Skin epidermis (tissue), 12 donors: ENCODE measurements around the gene GPR157.
"Not testable (repeated sequence)": the region's sequence is repeated elsewhere in the genome, so short reads cannot be mapped to it uniquely, and the experiment has no call there.

Source experiments
- H3K27ac ChIP-seq, 21 experiments: fragments of 200-600 bp; sonication (generic) in 11 of 21; one replicate each; pipeline ENCODE4 v1.5.0; 2020; ENCODE audit warnings: mild to moderate bottlenecking in 3 of 21, inconsistent platforms in 2 of 21, moderate library complexity in 2 of 21
- H3K4me3 ChIP-seq, 7 experiments: fragments of 200-600 bp; sonication (generic) in 2 of 7; one replicate each; pipeline ENCODE4 v1.5.0; 2020; ENCODE audit warnings: inconsistent platforms in 2 of 7, mild to moderate bottlenecking in 2 of 7, moderate library complexity in 1 of 7

GPR157 gene

GRCh38 chr1:9149837-9150581 lies 21.1 kb upstream of the GPR157 start:
- Histone ChIP-seq H3K27ac (peak overlapping the region in 2 of 21 experiments; percentile 4 to 20), H3K4me3 (no peak overlapping the region)

DNA sequence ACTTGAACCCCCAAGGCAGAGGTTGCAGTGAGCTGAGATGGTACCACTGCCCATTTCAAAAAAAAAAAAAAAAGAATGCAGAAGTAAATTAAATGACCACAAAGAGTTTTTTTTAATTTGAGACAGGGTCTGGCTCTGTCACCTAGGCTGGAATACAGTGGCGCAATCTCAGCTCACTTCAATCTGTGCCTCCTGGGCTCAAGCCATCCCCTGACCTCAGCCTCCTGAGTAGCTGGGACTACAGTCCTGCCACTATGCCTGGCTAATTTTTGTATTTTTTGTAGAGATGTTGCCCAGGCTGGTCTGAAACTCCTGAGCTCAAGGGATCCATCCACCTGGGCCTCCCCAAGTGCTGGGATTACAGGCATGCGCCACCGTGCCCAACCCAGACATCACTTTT lies 20.2 kb upstream of the GPR157 start:
- peak overlapping the region in 1 of 21 experiments; percentile 20 for H3K27ac ChIP-seq
- no peak overlapping the region for H3K4me3 ChIP-seq

GRCh38 chr1:9146156-9146555 lies 17.3 kb upstream of the GPR157 start:
- Histone ChIP-seq H3K4me3 (no peak overlapping the region), H3K27ac (no peak overlapping the region)

DNA sequence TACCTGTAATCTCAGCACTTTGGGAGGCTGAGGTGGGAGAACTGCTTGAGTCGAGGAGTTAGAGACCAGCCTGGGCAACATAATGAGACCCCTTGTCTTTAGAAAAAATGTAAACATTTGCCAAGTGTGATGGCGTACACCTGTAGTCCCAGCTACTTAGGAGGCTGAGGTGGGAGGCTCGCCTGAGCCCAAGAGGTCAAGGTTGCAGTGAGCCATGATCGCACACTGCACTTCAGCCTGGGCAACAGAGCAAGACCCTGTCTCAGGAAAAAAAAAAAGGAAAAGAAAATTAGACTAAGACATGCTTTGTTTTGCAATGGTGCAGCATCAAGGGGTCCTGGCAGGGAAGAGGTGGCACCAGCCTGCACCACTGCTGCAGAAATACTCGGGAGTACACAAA lies 16.8 kb upstream of the GPR157 start:
- H3K4me3 ChIP-seq, result no peak overlapping the region
- H3K27ac ChIP-seq, result no peak overlapping the region

DNA sequence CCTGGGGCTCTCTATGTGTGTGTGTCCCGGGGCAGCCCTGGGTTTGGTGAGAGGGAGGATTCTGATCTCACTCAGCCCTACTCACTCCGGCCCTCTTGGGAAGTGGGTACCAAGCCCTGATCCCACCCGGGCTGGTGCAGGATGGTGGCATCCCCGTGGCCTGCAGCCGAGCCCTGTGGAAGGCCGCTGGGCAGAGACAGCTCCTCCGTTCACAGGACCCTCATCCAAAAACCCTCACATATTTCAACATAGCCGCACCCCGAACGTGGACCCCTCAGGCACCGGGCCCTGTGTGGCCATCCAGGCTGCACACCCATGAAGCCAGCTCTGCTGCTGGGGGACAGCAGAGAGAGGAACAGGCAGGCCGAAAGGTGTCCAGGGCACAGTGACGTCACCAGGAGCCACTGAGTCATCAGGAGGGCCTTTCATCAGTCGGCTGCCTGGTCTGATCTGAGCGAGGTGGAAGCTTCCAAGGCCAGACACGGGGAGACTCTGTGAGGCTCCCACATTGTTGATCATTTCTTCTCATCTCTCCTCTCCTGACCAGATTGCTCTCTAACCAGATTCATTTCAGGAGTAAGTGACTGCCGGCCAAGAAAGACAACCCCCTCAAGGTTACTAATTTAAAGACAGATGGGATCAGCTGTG lies 16.2 kb upstream of the GPR157 start:
- no peak overlapping the region for H3K27ac ChIP-seq
- no peak overlapping the region for H3K4me3 ChIP-seq

DNA sequence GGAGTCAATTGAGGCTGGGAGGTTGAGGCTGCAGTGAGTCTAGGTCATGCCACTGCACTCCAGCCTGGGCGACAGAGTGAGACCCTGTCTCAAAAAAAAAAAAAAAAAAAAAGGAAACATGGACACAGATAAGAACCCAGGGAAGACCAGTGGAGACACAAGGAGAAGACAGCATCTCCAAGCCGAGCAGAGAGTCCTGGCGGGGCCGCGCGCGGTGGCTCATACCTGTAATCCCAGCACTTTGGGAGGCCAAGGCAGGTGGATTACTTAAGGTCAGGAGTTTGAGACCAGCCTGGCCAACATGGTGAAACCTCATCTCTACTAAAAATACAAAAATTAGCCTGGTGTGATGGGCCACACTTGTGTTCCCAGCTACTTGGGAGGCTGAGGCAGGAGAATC lies 15.6 kb upstream of the GPR157 start:
- not testable (repeated sequence) for H3K27ac ChIP-seq, H3K4me3 ChIP-seq

GRCh38 chr1:9143250-9143649 lies 14.3 kb upstream of the GPR157 start:
- Histone ChIP-seq H3K4me3 (no peak overlapping the region), H3K27ac (peak overlapping the region in 6 of 21 experiments; percentile 0 to 63 (median 22))

GRCh38 chr1:9139930-9140329 lies 11.0 kb upstream of the GPR157 start:
- Histone ChIP-seq H3K27ac (no peak overlapping the region), H3K4me3 (no peak overlapping the region)

- Histone ChIP-seq H3K4me3 (no peak overlapping the region), H3K27ac (no peak overlapping the region)
Measured at GRCh38 chr1:9136932-9137331, 8.0 kb upstream of the GPR157 start.

DNA sequence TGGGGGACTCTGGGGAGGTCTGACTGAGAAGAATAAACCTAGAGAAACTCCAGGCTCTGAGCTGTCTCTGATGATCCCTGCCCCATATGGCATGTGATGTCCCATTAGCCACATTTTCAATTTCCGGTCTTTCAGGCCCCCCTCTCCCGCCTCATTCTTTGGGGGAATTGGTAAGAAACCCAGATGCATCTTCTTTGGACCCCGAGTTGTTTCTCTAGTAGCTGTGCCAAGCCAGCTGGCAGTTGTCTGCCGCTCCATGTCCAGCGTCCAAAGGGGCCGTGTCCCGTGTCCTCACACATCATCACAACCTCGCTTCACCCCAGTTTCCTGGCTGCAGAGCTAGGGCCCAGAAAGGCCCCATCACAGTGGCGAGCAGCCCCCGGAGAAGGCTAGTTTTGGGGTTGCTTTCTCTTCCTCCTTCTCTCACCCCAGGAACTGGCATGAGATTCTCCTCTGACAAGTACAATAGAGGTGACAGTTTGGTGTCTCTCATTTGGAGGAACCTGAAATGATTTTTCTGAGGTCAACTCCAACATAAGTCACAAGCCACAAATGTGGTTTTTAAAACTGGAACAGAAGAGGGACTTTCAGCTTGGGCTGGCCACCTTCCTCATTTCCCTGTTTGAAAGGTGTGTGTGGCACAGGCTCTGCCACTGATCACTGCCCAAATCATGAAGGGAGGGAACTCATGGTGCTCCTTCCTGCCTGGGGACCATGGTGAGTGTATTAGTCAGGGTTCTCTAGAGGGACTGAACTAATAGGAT lies 6.4 kb upstream of the GPR157 start:
- peak overlapping the region in 3 of 21 experiments; percentile 15 to 43 (median 23) for H3K27ac ChIP-seq
- H3K4me3 ChIP-seq, result no peak overlapping the region

- no peak overlapping the region for H3K27ac ChIP-seq
- no peak overlapping the region for H3K4me3 ChIP-seq
Measured at GRCh38 chr1:9133870-9134585, 5.1 kb upstream of the GPR157 start.

GRCh38 chr1:9129266-9130041 lies 552 bp upstream of the GPR157 start:
- peak overlapping the region in 20 of 21 experiments; percentile 51 to 91 (median 79) for H3K27ac ChIP-seq
- H3K4me3 ChIP-seq, result peak overlapping the region; percentile 54 to 80 (median 68)

DNA sequence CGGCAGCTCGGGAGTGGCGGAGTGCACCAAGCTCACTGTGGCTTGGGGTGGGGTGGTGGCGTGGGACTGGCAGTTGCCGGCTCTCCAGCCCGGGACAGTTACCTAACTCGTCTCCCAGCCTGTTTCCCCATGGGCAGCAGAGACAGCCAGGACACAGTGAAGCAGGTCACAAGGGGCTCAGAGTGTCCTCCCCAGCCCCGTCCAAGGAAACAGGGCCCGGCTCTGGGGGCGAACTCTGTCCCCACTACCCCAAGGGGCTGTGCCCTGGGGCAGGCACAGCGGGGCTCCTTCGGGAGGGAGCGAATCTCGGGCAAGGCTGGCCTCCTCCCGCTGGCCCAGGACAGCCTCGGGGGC lies 759 bp downstream of the GPR157 start:
- peak overlapping the region; percentile 54 to 80 (median 68) for H3K4me3 ChIP-seq
- peak overlapping the region; percentile 55 to 91 (median 82) for H3K27ac ChIP-seq

DNA sequence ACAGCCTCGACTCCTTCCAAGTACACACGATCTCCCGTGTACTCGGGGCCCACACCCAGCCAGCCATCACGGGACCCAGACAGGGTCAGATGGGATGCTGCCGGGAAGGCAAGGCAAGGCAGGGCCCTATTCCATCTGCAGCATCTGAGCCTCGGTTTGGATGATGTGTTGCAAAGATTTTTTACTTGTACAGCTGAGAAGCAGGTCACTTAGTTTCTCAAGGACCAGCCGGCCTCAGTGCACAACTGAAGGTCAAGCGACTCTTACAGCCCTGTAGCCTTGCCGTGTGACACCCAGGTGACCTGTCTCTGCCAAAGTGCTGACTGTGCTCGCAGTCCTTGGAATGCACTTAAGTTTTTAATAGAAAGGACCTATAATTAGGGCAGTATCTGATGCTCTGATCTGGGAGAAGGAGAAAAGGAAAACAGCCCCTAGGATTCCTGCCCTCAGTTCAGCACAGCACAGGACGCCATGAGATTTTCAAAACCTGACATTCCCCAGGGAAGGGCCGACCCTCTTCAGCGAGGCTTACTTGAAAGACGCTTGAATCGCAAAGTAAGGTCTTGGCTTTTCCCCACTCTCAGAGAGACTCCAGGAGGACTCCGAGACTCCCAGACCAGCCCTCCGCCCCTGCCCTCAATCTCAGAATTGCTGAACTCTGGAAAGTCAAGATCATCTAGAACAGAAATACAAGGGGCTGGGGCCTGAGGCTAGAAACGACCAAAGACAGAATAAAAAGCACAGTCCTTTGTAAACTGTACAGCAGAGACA lies 1.3 kb downstream of the GPR157 start:
- Histone ChIP-seq H3K4me3 (peak overlapping the region; percentile 54 to 80 (median 68)), H3K27ac (peak overlapping the region in 19 of 21 experiments; percentile 68 to 91 (median 84))

DNA sequence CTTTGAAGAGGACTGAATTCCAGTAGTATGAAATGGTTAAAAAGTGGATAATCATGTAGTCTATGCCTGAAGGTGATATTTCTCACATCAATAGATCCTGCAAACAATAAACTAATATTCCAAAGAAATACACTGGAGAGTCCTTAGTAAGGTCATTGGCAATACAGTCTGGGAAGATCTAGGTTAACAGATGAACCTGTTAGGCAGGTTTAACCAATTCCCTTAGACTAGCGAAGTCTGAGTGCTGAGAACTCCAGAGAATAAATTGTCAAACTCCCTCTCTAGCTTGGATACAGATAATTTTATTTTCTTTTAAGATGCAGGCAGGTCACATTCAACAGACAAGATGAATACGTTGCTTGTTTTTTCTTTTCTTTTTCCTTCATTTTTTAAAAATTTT lies 2.4 kb downstream of the GPR157 start:
- H3K4me3 ChIP-seq, result peak overlapping the region in 3 of 7 experiments; percentile 70 to 80 (median 72)
- peak overlapping the region in 11 of 21 experiments; percentile 12 to 91 (median 71) for H3K27ac ChIP-seq

- Histone ChIP-seq H3K4me3 (peak overlapping the region in 1 of 7 experiments; percentile 70), H3K27ac (peak overlapping the region in 2 of 21 experiments; percentile 30 to 90)
Measured at GRCh38 chr1:9125847-9126246, 3.1 kb downstream of the GPR157 start.

GRCh38 chr1:9125325-9125724 lies 3.6 kb downstream of the GPR157 start:
- Histone ChIP-seq H3K27ac (peak overlapping the region in 8 of 21 experiments; percentile 5 to 90 (median 18)), H3K4me3 (no peak overlapping the region)

GRCh38 chr1:9124389-9124788 lies 4.5 kb downstream of the GPR157 start:
- H3K4me3 ChIP-seq, result not testable (repeated sequence)
- H3K27ac ChIP-seq, result peak overlapping the region in 2 of 21 experiments; percentile 40 to 48
